ENCODE measurements around the gene IMP4. TPM values are rescaled to one million over a fixed set of nuclear protein-coding genes. Genes with fewer than 3 reads are reported as not detected.

Gene IMP4
- total RNA-seq, 1 experiment from 2014 or later = 101 TPM

GRCh38 chr2:130339885-130340745, 2.6 kb upstream of the IMP4 start:
- no peak overlapping the region for H3K23ac ChIP-seq (ENCODE audit: insufficient read length, low read depth, low read length)
- H3K79me1 ChIP-seq (ENCODE audit: insufficient read depth, low read depth, low read length, poor library complexity, severe bottlenecking) = no peaks in the 10 kb centered on the region
- H2AFZ ChIP-seq (ENCODE audit: low read length) = no peak overlapping the region
- no peaks in the 10 kb centered on the region; the same call in 1 of the 2 replicates for H3K79me2 ChIP-seq (ENCODE audit: insufficient read depth, low read length)
- WGBS (ENCODE audit: extremely low coverage, insufficient read length, low lambda C conversion rate) = no CpG with 5 or more reads among the region's 10 CpGs
- Mint-ChIP-seq H3K27me3 (ENCODE audit: low read depth) (peaks cover 6% of the 10 kb centered on the region), H3K27ac (peak overlapping the region in 1 of 3 experiments; percentile 49; a peak in 1 of 7 replicates), H3K9me3 (no peaks in the 10 kb centered on the region; a peak in 2 of 5 replicates), H3K4me3 (peak overlapping the region in 1 of 2 experiments; percentile 9; a peak in 1 of 5 replicates), H3K36me3 (ENCODE audit: insufficient read depth in 1 of 3, low read depth in 3 of 3) (peaks cover 29 to 40% (median 32%) of the 10 kb centered on the region in 3 experiments), H3K4me1 (peaks cover 14 to 17% of the 10 kb centered on the region in 2 experiments)
- peaks cover 7% of the 10 kb centered on the region; the same call in 1 of the 2 replicates for H3K4me1 ChIP-seq (ENCODE audit: insufficient read depth, low read length)
- H3K14ac ChIP-seq (ENCODE audit: insufficient read depth, low read length) = no peak overlapping the region
- H4K5ac ChIP-seq (ENCODE audit: insufficient read length, low read depth, low read length) = no peak overlapping the region
- H3K9ac ChIP-seq (ENCODE audit: extremely low read depth, insufficient read length, low read length) = no peak overlapping the region
- TF ChIP-seq, protein P1, sequence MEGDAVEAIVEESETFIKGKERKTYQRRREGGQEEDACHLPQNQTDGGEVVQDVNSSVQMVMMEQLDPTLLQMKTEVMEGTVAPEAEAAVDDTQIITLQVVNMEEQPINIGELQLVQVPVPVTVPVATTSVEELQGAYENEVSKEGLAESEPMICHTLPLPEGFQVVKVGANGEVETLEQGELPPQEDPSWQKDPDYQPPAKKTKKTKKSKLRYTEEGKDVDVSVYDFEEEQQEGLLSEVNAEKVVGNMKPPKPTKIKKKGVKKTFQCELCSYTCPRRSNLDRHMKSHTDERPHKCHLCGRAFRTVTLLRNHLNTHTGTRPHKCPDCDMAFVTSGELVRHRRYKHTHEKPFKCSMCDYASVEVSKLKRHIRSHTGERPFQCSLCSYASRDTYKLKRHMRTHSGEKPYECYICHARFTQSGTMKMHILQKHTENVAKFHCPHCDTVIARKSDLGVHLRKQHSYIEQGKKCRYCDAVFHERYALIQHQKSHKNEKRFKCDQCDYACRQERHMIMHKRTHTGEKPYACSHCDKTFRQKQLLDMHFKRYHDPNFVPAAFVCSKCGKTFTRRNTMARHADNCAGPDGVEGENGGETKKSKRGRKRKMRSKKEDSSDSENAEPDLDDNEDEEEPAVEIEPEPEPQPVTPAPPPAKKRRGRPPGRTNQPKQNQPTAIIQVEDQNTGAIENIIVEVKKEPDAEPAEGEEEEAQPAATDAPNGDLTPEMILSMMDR (conservative IDR thresholded peaks at IDR 0.05) = no peak
- H3T11ph ChIP-seq (ENCODE audit: low read length) = no peak overlapping the region
- no peak for DNase-seq
- H2BK15ac ChIP-seq (ENCODE audit: low read depth, low read length) = no peak overlapping the region
- no peak overlapping the region for H4K91ac ChIP-seq (ENCODE audit: insufficient read length, low read depth, low read length)
- H4K20me1 ChIP-seq (ENCODE audit: control insufficient read depth, insufficient read depth, insufficient read length) = no peaks in the 10 kb centered on the region
- H2BK12ac ChIP-seq (ENCODE audit: insufficient read length, low read depth, low read length) = no peak overlapping the region
- H3K18ac ChIP-seq (ENCODE audit: insufficient read length, low read depth, low read length) = no peak overlapping the region
- no peak overlapping the region for H3K4me2 ChIP-seq (ENCODE audit: insufficient read depth, insufficient read length, low read length)
- H2BK120ac ChIP-seq (ENCODE audit: low read depth, low read length, poor library complexity, severe bottlenecking) = no peak overlapping the region
- H3K56ac ChIP-seq (ENCODE audit: insufficient read length, low read depth, low read length) = no peak overlapping the region
- no peak overlapping the region for H3K4ac ChIP-seq (ENCODE audit: low read depth, low read length)
- no peak overlapping the region for H2BK5ac ChIP-seq (ENCODE audit: insufficient read length, low read length)
- H3K9me3 ChIP-seq (ENCODE audit: control insufficient read depth, low read depth, low read length) = no peaks in the 10 kb centered on the region
- no peaks in the 10 kb centered on the region for H3K27me3 ChIP-seq (ENCODE audit: insufficient read depth, low read length)
- no peak overlapping the region for H3K27ac ChIP-seq (ENCODE audit: insufficient read length, low read depth, low read length)
- H3K23me2 ChIP-seq (ENCODE audit: insufficient read length, low read depth, low read length, poor library complexity, severe bottlenecking) = peaks cover 5% of the 10 kb centered on the region
- H2BK20ac ChIP-seq (ENCODE audit: low read depth, low read length, poor library complexity, severe bottlenecking) = no peak overlapping the region
- no peak overlapping the region for H4K8ac ChIP-seq (replicated peaks; ENCODE audit: insufficient read length, low read depth, low read length)
- no peak overlapping the region for H2AK5ac ChIP-seq (ENCODE audit: insufficient read length, low read length)

Data from H9 (cell line).